Esophagus squamous epithelium (tissue), 5 donors: Measurements from ENCODE around the gene MTR. TPM values are rescaled to one million over a fixed set of nuclear protein-coding genes. Genes with fewer than 3 reads are reported as not detected.

Experiments used
- DNase-seq: peaks from one replicate; lab custom pipeline; 2025; lab: John Stamatoyannopoulos, UW
- H3K27ac ChIP-seq, 4 donors: fragments of 200-600 bp; sonication (generic); one replicate each; pipeline ENCODE4 v1.5.1; 2016 to 2019; ENCODE audit warnings: mild to moderate bottlenecking in 1 of 4
- H3K27me3 ChIP-seq, 4 donors: fragments of 200-600 bp; sonication (generic); 1 replicate in 3 of 4; 2 replicates in 1 of 4; pipeline versions ENCODE4 v1.5.1 to v1.6.0; 2017 to 2021; ENCODE audit warnings: antibody characterized with exemption in 1 of 4
- H3K36me3 ChIP-seq, 3 donors: fragments of 200-600 bp; sonication (generic); one replicate each; pipeline ENCODE4 v1.5.1; 2016 to 2019
- H3K4me1 ChIP-seq, 3 donors: fragments of 200-600 bp; sonication (generic); one replicate each; pipeline ENCODE4 v1.5.1; 2017 to 2019
- H3K4me3 ChIP-seq, 4 donors: fragments of 200-600 bp; sonication (generic); 1 replicate in 3 of 4; 2 replicates in 1 of 4; pipeline ENCODE4 v1.5.1; 2016 to 2019; ENCODE audit warnings: mild to moderate bottlenecking in 2 of 4, moderate library complexity in 1 of 4
- H3K9me3 ChIP-seq, 3 donors: fragments of 200-600 bp; sonication (generic); one replicate each; pipeline ENCODE4 v1.5.1; 2016 to 2019
- CTCF ChIP-seq, 6 experiments: fragments of 450-650 bp in 4 of 6; fragments of 200-600 bp in 2 of 6; sonication (generic) in 2 of 6; IDR thresholded peaks; one replicate each; pipeline ENCODE4 v1.5.1; 2016 to 2019; ENCODE audit warnings: antibody characterized with exemption in 6 of 6, mild to moderate bottlenecking in 4 of 6, moderate library complexity in 4 of 6
- POLR2A ChIP-seq, 4 donors: fragments of 450-650 bp; IDR thresholded peaks; one replicate each; pipeline ENCODE4 v1.6.1; 2017; ENCODE audit warnings: antibody characterized with exemption in 4 of 4, mild to moderate bottlenecking in 4 of 4, moderate library complexity in 3 of 4
- WGBS, 2 donors: methylation state at CpG; one replicate each; pipeline ENCODE4 v1.1.5; 2018; 5-methylcytosine and 5-hydroxymethylcytosine counted together
- intact Hi-C: fragments of 100-400 bp; cut with DNase I; formaldehyde crosslinking; loops from one replicate; pipeline ENCODE4 v1.15.0; 2022
- total RNA-seq, 4 donors: library from RNA; depleted of rRNA; stranded (reverse); fragments of >200 nt; gene quantifications; one replicate each; pipeline ENCODE4 v1.1.0, GENCODE V29; 2016
- donor health status: DM: yes; HTN: yes; CAD: no.

Gene MTR
- total RNA-seq, 4 donors from 2014 or later, result 5.8 to 21.6 (median 9.1) TPM

- Histone ChIP-seq H3K27ac (no peak overlapping the region), H3K9me3 (no peaks in the 10 kb centered on the region), H3K4me1 (no peaks in the 10 kb centered on the region), H3K36me3 (peaks cover 0 to 99% (median 9%) of the 10 kb centered on the region in 3 donors), H3K27me3 (no peaks in the 10 kb centered on the region), H3K4me3 (no peak overlapping the region)
- intact Hi-C loops, result no loop called here
- 89 to 92% methylated on average over 4 of the region's 4 CpGs for WGBS, 2 donors
- DNase-seq, result no peak
- TF ChIP-seq POLR2A (IDR thresholded peaks at IDR 0.05) (no peak), CTCF (IDR thresholded peaks at IDR 0.05) (no peak)
These were observed 39.8 kb downstream of the MTR start for GRCh38 chr1:236834876-236835275.

GRCh38 chr1:236835491-236835890, 40.4 kb downstream of the MTR start:
- intact Hi-C loops, result no loop called here
- TF ChIP-seq CTCF (IDR thresholded peaks at IDR 0.05) (no peak), POLR2A (IDR thresholded peaks at IDR 0.05) (no peak)
- H3K4me1 ChIP-seq, result no peaks in the 10 kb centered on the region
- H3K9me3 ChIP-seq, result no peaks in the 10 kb centered on the region
- peaks cover 0 to 99% (median 10%) of the 10 kb centered on the region in 3 donors for H3K36me3 ChIP-seq
- H3K4me3 ChIP-seq, result no peak overlapping the region
- no peak for DNase-seq
- 71 to 73% methylated on average over 4 of the region's 4 CpGs for WGBS, 2 donors
- H3K27ac ChIP-seq, result no peak overlapping the region
- no peaks in the 10 kb centered on the region for H3K27me3 ChIP-seq

- DNase-seq, result no peak
- H3K36me3 ChIP-seq, result peaks cover 0 to 99% (median 9%) of the 10 kb centered on the region in 3 donors
- TF ChIP-seq CTCF (IDR thresholded peaks at IDR 0.05), result no peak
- TF ChIP-seq POLR2A (IDR thresholded peaks at IDR 0.05), result no peak
- no peaks in the 10 kb centered on the region for H3K9me3 ChIP-seq
- WGBS, 2 donors, result 70 to 82% methylated on average over 5 of the region's 5 CpGs
- H3K27me3 ChIP-seq, result no peaks in the 10 kb centered on the region
- H3K27ac ChIP-seq, result no peak overlapping the region
- no peak overlapping the region for H3K4me3 ChIP-seq
- no peaks in the 10 kb centered on the region for H3K4me1 ChIP-seq
- intact Hi-C loops, result no loop called here
These were observed 41.1 kb downstream of the MTR start for GRCh38 chr1:236836157-236836556.

- WGBS, 2 donors, result 94 to 98% methylated on average over 4 of the region's 4 CpGs
- H3K36me3 ChIP-seq, result peaks cover 0 to 98% (median 9%) of the 10 kb centered on the region in 3 donors
- H3K9me3 ChIP-seq, result no peaks in the 10 kb centered on the region
- TF ChIP-seq CTCF (IDR thresholded peaks at IDR 0.05) (no peak), POLR2A (IDR thresholded peaks at IDR 0.05) (no peak)
- no peak overlapping the region for H3K4me3 ChIP-seq
- no peak for DNase-seq
- H3K4me1 ChIP-seq, result no peaks in the 10 kb centered on the region
- H3K27ac ChIP-seq, result no peak overlapping the region
- H3K27me3 ChIP-seq, result no peaks in the 10 kb centered on the region
- intact Hi-C loops, result no loop called here
These were observed 42.0 kb downstream of the MTR start for GRCh38 chr1:236837115-236837514.

GRCh38 chr1:236837897-236838296, 42.8 kb downstream of the MTR start:
- Histone ChIP-seq H3K4me3 (no peak overlapping the region), H3K9me3 (no peaks in the 10 kb centered on the region), H3K36me3 (peaks cover 0 to 98% (median 5%) of the 10 kb centered on the region in 3 donors), H3K27me3 (no peaks in the 10 kb centered on the region), H3K4me1 (no peaks in the 10 kb centered on the region), H3K27ac (no peak overlapping the region)
- 88 to 89% methylated on average over 2 of the region's 2 CpGs for WGBS, 2 donors
- no peak for TF ChIP-seq CTCF (IDR thresholded peaks at IDR 0.05)
- TF ChIP-seq POLR2A (IDR thresholded peaks at IDR 0.05), result no peak
- intact Hi-C loops, result no loop called here
- DNase-seq, result no peak
